ENCODE data around the gene CHAF1B.

The CHAF1B gene

GRCh38 chr21:36454093-36454531 lies 68.9 kb downstream of the CHAF1B start:
- no peak for TF ChIP-seq GATA1 (IDR thresholded peaks at IDR 0.05; ENCODE audit: low read depth, low read length)
- TF ChIP-seq POLR2A (IDR thresholded peaks at IDR 0.05; ENCODE audit: low read length), result no peak

GRCh38 chr21:36454706-36455105 lies 69.5 kb downstream of the CHAF1B start:
- no peak for TF ChIP-seq POLR2A (IDR thresholded peaks at IDR 0.05; ENCODE audit: low read length)
- TF ChIP-seq GATA1 (IDR thresholded peaks at IDR 0.05; ENCODE audit: low read depth, low read length), result no peak
- no peak for DNase-seq

More at GRCh38 chr21:36454093-36454531, 68.9 kb downstream of the CHAF1B start:
- DNase-seq, result no peak

- TF ChIP-seq GATA1 (IDR thresholded peaks at IDR 0.05; ENCODE audit: low read depth, low read length) (no peak), POLR2A (IDR thresholded peaks at IDR 0.05; ENCODE audit: low read length) (no peak)
- DNase-seq, result no peak
Observed at GRCh38 chr21:36456729-36457414, 71.7 kb downstream of the CHAF1B start.

GRCh38 chr21:36459098-36459497 lies 73.9 kb downstream of the CHAF1B start:
- no peak for DNase-seq
- TF ChIP-seq GATA1 (IDR thresholded peaks at IDR 0.05; ENCODE audit: low read depth, low read length) (no peak), POLR2A (IDR thresholded peaks at IDR 0.05; ENCODE audit: low read length) (no peak)

GRCh38 chr21:36460866-36461265 lies 75.7 kb downstream of the CHAF1B start:
- TF ChIP-seq POLR2A (IDR thresholded peaks at IDR 0.05; ENCODE audit: low read length), result no peak
- DNase-seq, result no peak

GRCh38 chr21:36461277-36461917 lies 76.2 kb downstream of the CHAF1B start:
- TF ChIP-seq GATA1 (IDR thresholded peaks at IDR 0.05; ENCODE audit: low read depth, low read length), result no peak
- no peak for TF ChIP-seq POLR2A (IDR thresholded peaks at IDR 0.05; ENCODE audit: low read length)
- no peak for DNase-seq

- TF ChIP-seq POLR2A (IDR thresholded peaks at IDR 0.05; ENCODE audit: low read length) (no peak), GATA1 (IDR thresholded peaks at IDR 0.05; ENCODE audit: low read depth, low read length) (no peak)
Observed at GRCh38 chr21:36461918-36462486, 76.8 kb downstream of the CHAF1B start.

GRCh38 chr21:36463204-36463603 lies 78.0 kb downstream of the CHAF1B start:
- TF ChIP-seq POLR2A (IDR thresholded peaks at IDR 0.05; ENCODE audit: low read length) (no peak), GATA1 (IDR thresholded peaks at IDR 0.05; ENCODE audit: low read depth, low read length) (no peak)
- no peak for DNase-seq

More at GRCh38 chr21:36461918-36462486, 76.8 kb downstream of the CHAF1B start:
- DNase-seq, result no peak

GRCh38 chr21:36463991-36464390 lies 78.8 kb downstream of the CHAF1B start:
- no peak for DNase-seq
- TF ChIP-seq GATA1 (IDR thresholded peaks at IDR 0.05; ENCODE audit: low read depth, low read length), result no peak
- TF ChIP-seq POLR2A (IDR thresholded peaks at IDR 0.05; ENCODE audit: low read length), result no peak

- TF ChIP-seq POLR2A (IDR thresholded peaks at IDR 0.05; ENCODE audit: low read length) (no peak), GATA1 (IDR thresholded peaks at IDR 0.05; ENCODE audit: low read depth, low read length) (no peak)
- DNase-seq, result no peak
Observed at GRCh38 chr21:36464590-36464989, 79.4 kb downstream of the CHAF1B start.

- TF ChIP-seq GATA1 (IDR thresholded peaks at IDR 0.05; ENCODE audit: low read depth, low read length) (no peak), POLR2A (IDR thresholded peaks at IDR 0.05; ENCODE audit: low read length) (no peak)
- no peak for DNase-seq
Observed at GRCh38 chr21:36465478-36465877, 80.3 kb downstream of the CHAF1B start.

- no peak for TF ChIP-seq GATA1 (IDR thresholded peaks at IDR 0.05; ENCODE audit: low read depth, low read length)
- TF ChIP-seq POLR2A (IDR thresholded peaks at IDR 0.05; ENCODE audit: low read length), result no peak
Observed at GRCh38 chr21:36466061-36466511, 80.9 kb downstream of the CHAF1B start.

More at GRCh38 chr21:36466061-36466511, 80.9 kb downstream of the CHAF1B start:
- no peak for DNase-seq

All from erythroblast (primary cell).